Measurements from ENCODE around the gene HEXD.
A peak's percentile ranks its signal among the peaks of the same experiment; 100 is the strongest.

The HEXD gene

DNA sequence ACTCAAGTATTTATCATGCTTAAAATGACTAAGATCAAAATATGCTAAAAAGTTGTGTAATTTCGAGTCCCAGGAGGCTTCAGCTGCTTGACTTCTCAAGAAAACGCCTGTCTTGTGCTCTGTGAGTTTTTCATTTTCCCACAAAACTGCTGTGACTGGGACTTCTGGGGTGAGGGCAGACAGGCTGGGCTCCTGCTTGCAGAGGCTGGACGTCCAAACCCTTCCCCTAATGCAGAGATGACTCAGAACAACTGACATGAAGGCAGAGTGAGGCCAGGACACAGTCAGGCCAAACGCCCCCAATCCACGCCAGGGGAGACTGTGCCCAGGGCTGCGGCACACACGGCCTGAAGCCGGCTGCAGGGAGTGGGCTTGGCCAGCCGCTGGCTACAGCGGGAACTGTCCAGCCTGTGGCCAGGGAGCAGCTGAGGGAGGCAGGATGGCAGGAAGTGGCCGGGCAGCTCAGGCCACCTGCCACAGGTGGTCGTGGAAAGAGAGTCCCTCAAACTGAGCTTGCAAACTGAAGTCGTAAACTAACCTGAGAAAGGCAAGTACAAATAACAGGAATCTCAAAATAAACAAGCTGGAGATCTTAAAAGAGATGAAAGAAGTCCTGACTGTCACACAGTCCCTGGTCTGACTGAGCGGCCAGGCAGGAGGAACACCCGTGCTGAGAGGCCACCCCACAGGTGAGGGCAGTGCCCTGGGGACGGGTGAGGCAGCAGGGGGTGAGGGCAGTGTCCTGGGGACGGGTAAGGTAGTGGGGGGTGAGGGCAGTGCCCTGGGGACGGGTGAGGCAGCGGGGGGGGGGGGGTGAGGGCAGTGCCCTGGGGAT is 21.3 kb upstream of the HEXD start:
- Histone ChIP-seq H3K4me1 (ENCODE audit: control insufficient read depth, insufficient read depth, low read depth, low read length) (peaks cover 42% of the 10 kb centered on the region), H3K9ac (ENCODE audit: low read length) (peak overlapping the region; percentile 74), H3K36me3 (ENCODE audit: control insufficient read depth in 1 of 2, insufficient read depth in 2 of 2, low read depth in 1 of 2, low read length in 2 of 2) (peaks cover 19 to 33% of the 10 kb centered on the region in 2 experiments), H2AFZ (ENCODE audit: low read depth, low read length) (no peak overlapping the region), H3K4me2 (ENCODE audit: low read length, poor library complexity, severe bottlenecking) (no peak overlapping the region), H3K27me3 (ENCODE audit: control insufficient read depth in 1 of 2, insufficient read depth in 1 of 2, low read length in 2 of 2) (no peaks in the 10 kb centered on the region), H3K14ac (ENCODE audit: low read length in 2 of 2) (no peak overlapping the region), H3K4me3 (ENCODE audit: insufficient read depth in 1 of 2, low read depth in 1 of 2, low read length in 2 of 2) (peak overlapping the region in 1 of 2 experiments; percentile 74), H3K9me3 (ENCODE audit: control insufficient read depth, low read length) (no peaks in the 10 kb centered on the region), H3K27ac (ENCODE audit: low read length, poor library complexity, severe bottlenecking) (no peak overlapping the region), H2AK5ac (ENCODE audit: low read length, severe bottlenecking) (no peak overlapping the region), H2BK120ac (ENCODE audit: low read depth, low read length) (no peak overlapping the region), H3K18ac (ENCODE audit: low read depth in 1 of 2, low read length in 2 of 2) (no peak overlapping the region), H4K91ac (ENCODE audit: low read length) (no peak overlapping the region), H4K8ac (ENCODE audit: low read length) (no peak overlapping the region), H2BK12ac (ENCODE audit: low read length in 2 of 2) (no peak overlapping the region), H2BK15ac (ENCODE audit: low read depth, poor library complexity, severe bottlenecking) (no peak overlapping the region), H3K4ac (ENCODE audit: low read depth in 1 of 2, low read length in 2 of 2) (no peak overlapping the region), H3K79me1 (replicated peaks; ENCODE audit: low read length, poor library complexity, severe bottlenecking) (no peaks in the 10 kb centered on the region), H3K23ac (ENCODE audit: low read length in 2 of 2) (no peak overlapping the region), H2BK5ac (ENCODE audit: low read depth, low read length, poor library complexity, severe bottlenecking) (no peak overlapping the region)
- WGBS = 65% methylated on average over 14 of the region's 19 CpGs
- DNase-seq = peak; percentile 26

DNA sequence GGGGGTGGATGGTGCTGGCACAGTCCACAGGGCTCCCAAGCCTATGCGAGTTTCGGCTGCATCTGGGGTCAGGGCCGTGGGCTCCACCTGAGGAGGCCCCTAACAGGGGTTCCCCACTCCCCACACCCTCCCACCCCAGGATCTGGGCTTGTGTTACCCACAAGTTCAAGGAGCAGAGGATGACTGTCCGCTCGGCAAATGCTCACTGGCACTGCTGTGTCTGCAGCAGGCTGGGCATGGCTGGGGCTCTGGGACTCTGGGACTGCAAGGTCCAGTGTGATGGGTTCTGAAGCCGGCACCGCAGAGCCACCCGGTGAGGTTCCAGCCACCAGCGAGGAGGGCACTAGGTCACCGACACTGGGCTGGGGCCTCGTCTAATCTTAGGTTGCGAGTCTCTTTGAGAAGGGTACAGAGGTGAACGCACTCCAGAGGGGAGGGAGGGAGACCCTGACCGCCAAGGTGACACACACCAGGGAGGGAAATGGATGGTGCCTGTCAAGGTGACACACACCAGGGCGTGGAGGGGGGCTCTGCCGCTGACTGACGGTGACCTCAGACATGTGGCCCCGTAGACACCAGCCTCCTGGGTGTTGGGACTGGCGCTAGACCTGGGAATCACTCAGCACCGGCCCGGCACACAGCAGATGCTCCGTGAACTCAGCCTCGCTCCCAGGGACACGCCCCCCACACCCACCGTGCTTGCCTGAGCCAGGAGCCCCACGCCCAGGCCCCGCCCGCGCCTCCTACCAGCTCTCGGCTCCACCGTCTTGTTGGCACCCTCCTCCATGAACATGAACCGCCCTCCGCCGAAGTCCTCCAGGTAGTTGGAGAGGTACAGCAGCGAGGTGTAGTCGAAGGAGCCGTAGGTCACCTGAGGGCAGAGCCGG is 20.5 kb upstream of the HEXD start:
- Histone ChIP-seq H4K91ac (ENCODE audit: low read length) (no peak overlapping the region), H3K14ac (ENCODE audit: low read length in 2 of 2) (no peak overlapping the region), H3K4me1 (ENCODE audit: control insufficient read depth, insufficient read depth, low read depth, low read length) (peaks cover 43% of the 10 kb centered on the region), H3K27ac (ENCODE audit: low read length, poor library complexity, severe bottlenecking) (no peak overlapping the region), H2BK12ac (ENCODE audit: low read length in 2 of 2) (no peak overlapping the region), H3K27me3 (ENCODE audit: control insufficient read depth in 1 of 2, insufficient read depth in 1 of 2, low read length in 2 of 2) (no peaks in the 10 kb centered on the region), H3K4me3 (ENCODE audit: insufficient read depth in 1 of 2, low read depth in 1 of 2, low read length in 2 of 2) (peak overlapping the region in 1 of 2 experiments; percentile 76), H2AFZ (ENCODE audit: low read depth, low read length) (no peak overlapping the region), H3K36me3 (ENCODE audit: control insufficient read depth in 1 of 2, insufficient read depth in 2 of 2, low read depth in 1 of 2, low read length in 2 of 2) (peaks cover 14 to 28% of the 10 kb centered on the region in 2 experiments), H2BK5ac (ENCODE audit: low read depth, low read length, poor library complexity, severe bottlenecking) (no peak overlapping the region), H2BK120ac (ENCODE audit: low read depth, low read length) (no peak overlapping the region), H3K79me1 (replicated peaks; ENCODE audit: low read length, poor library complexity, severe bottlenecking) (no peaks in the 10 kb centered on the region), H3K23ac (ENCODE audit: low read length in 2 of 2) (no peak overlapping the region), H3K9ac (ENCODE audit: low read length) (peak overlapping the region; percentile 55), H2AK5ac (ENCODE audit: low read length, severe bottlenecking) (no peak overlapping the region), H3K4ac (ENCODE audit: low read depth in 1 of 2, low read length in 2 of 2) (no peak overlapping the region), H3K18ac (ENCODE audit: low read depth in 1 of 2, low read length in 2 of 2) (no peak overlapping the region), H2BK15ac (ENCODE audit: low read depth, poor library complexity, severe bottlenecking) (no peak overlapping the region), H4K8ac (ENCODE audit: low read length) (no peak overlapping the region), H3K4me2 (ENCODE audit: low read length, poor library complexity, severe bottlenecking) (no peak overlapping the region), H3K9me3 (ENCODE audit: control insufficient read depth, low read length) (no peaks in the 10 kb centered on the region)
- WGBS = 87% methylated on average over 38 of the region's 38 CpGs
- DNase-seq = no peak

DNA sequence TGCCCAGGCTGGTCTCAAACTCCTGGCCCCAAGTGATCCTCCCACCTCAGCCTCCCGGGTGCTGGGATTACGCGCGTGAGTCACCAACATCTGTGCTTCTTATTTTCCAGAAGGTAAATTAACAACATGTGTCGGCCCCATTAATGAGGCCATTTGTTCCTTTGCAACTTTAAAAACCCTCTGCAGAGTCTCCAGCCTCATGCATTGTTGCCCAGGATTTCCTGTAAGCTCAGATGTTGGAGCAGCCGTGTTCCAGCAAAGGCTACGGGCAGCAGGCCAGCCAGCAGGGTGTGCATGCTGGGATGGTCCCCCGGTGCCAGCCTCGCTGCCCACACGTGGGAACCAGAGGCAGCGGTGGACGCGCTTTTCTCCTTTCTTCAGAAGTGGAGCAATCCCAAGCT is 19.1 kb upstream of the HEXD start:
- no peaks in the 10 kb centered on the region for H3K9me3 ChIP-seq (ENCODE audit: control insufficient read depth, low read length)
- H2AFZ ChIP-seq (ENCODE audit: low read depth, low read length) = no peak overlapping the region
- H2BK120ac ChIP-seq (ENCODE audit: low read depth, low read length) = no peak overlapping the region
- peaks cover 52% of the 10 kb centered on the region for H3K4me1 ChIP-seq (ENCODE audit: control insufficient read depth, insufficient read depth, low read depth, low read length)
- no peaks in the 10 kb centered on the region for H3K27me3 ChIP-seq (ENCODE audit: control insufficient read depth in 1 of 2, insufficient read depth in 1 of 2, low read length in 2 of 2)
- no peak overlapping the region for H2BK15ac ChIP-seq (ENCODE audit: low read depth, poor library complexity, severe bottlenecking)
- peak overlapping the region; percentile 78 for H3K27ac ChIP-seq (ENCODE audit: low read length, poor library complexity, severe bottlenecking)
- 89% methylated on average over 13 of the region's 13 CpGs for WGBS
- H3K4me3 ChIP-seq (ENCODE audit: insufficient read depth in 1 of 2, low read depth in 1 of 2, low read length in 2 of 2) = no peak overlapping the region
- H3K79me1 ChIP-seq (replicated peaks; ENCODE audit: low read length, poor library complexity, severe bottlenecking) = no peaks in the 10 kb centered on the region
- no peak overlapping the region for H3K4ac ChIP-seq (ENCODE audit: low read depth in 1 of 2, low read length in 2 of 2)
- no peak overlapping the region for H4K91ac ChIP-seq (ENCODE audit: low read length)
- H2BK12ac ChIP-seq (ENCODE audit: low read length in 2 of 2) = no peak overlapping the region
- H3K18ac ChIP-seq (ENCODE audit: low read depth in 1 of 2, low read length in 2 of 2) = no peak overlapping the region
- DNase-seq = no peak
- no peak overlapping the region for H3K23ac ChIP-seq (ENCODE audit: low read length in 2 of 2)
- no peak overlapping the region for H2AK5ac ChIP-seq (ENCODE audit: low read length, severe bottlenecking)
- peaks cover 17 to 25% of the 10 kb centered on the region in 2 experiments for H3K36me3 ChIP-seq (ENCODE audit: control insufficient read depth in 1 of 2, insufficient read depth in 2 of 2, low read depth in 1 of 2, low read length in 2 of 2)
- no peak overlapping the region for H2BK5ac ChIP-seq (ENCODE audit: low read depth, low read length, poor library complexity, severe bottlenecking)
- H3K4me2 ChIP-seq (ENCODE audit: low read length, poor library complexity, severe bottlenecking) = no peak overlapping the region
- H3K14ac ChIP-seq (ENCODE audit: low read length in 2 of 2) = no peak overlapping the region
- H4K8ac ChIP-seq (ENCODE audit: low read length) = no peak overlapping the region
- peak overlapping the region; percentile 65 for H3K9ac ChIP-seq (ENCODE audit: low read length)

DNA sequence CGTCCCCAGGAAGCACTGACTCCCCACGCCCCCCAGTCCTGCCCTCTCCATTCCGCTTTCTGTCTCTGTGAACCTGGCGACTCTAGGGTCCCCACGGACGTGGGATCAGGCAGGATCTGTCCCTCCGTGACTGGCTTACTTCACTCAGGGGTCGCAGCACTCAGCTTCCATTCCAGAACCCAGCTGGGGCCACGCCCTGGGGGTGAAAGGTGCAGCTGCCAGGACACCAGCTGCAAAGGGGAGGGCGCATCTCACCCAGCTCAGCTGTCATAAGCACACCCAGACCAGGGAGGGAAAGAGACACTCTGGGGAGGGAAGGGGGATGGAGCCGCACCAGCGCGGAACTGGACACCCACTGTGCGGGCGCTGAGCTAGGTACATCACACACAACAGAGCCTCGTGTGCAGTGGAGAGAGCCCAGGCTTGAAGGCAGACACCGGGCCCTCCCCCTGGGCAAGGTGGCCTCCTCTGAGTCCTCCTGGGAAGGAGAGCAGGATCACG is 18.5 kb upstream of the HEXD start:
- Histone ChIP-seq H3K18ac (ENCODE audit: low read depth in 1 of 2, low read length in 2 of 2) (no peak overlapping the region), H3K23ac (ENCODE audit: low read length in 2 of 2) (no peak overlapping the region), H3K4me1 (ENCODE audit: control insufficient read depth, insufficient read depth, low read depth, low read length) (peaks cover 51% of the 10 kb centered on the region), H3K4ac (ENCODE audit: low read depth in 1 of 2, low read length in 2 of 2) (no peak overlapping the region), H2AK5ac (ENCODE audit: low read length, severe bottlenecking) (peak overlapping the region; percentile 84), H4K8ac (ENCODE audit: low read length) (no peak overlapping the region), H3K4me3 (ENCODE audit: insufficient read depth in 1 of 2, low read depth in 1 of 2, low read length in 2 of 2) (peak overlapping the region in 1 of 2 experiments; percentile 56), H3K9me3 (ENCODE audit: control insufficient read depth, low read length) (no peaks in the 10 kb centered on the region), H3K27me3 (ENCODE audit: control insufficient read depth in 1 of 2, insufficient read depth in 1 of 2, low read length in 2 of 2) (no peaks in the 10 kb centered on the region), H2BK15ac (ENCODE audit: low read depth, poor library complexity, severe bottlenecking) (no peak overlapping the region), H3K27ac (ENCODE audit: low read length, poor library complexity, severe bottlenecking) (peak overlapping the region; percentile 78), H2BK12ac (ENCODE audit: low read length in 2 of 2) (no peak overlapping the region), H2AFZ (ENCODE audit: low read depth, low read length) (no peak overlapping the region), H3K36me3 (ENCODE audit: control insufficient read depth in 1 of 2, insufficient read depth in 2 of 2, low read depth in 1 of 2, low read length in 2 of 2) (peaks cover 22 to 28% of the 10 kb centered on the region in 2 experiments), H3K14ac (ENCODE audit: low read length in 2 of 2) (no peak overlapping the region), H2BK5ac (ENCODE audit: low read depth, low read length, poor library complexity, severe bottlenecking) (no peak overlapping the region), H3K79me1 (replicated peaks; ENCODE audit: low read length, poor library complexity, severe bottlenecking) (no peaks in the 10 kb centered on the region), H3K9ac (ENCODE audit: low read length) (peak overlapping the region; percentile 65), H3K4me2 (ENCODE audit: low read length, poor library complexity, severe bottlenecking) (no peak overlapping the region), H2BK120ac (ENCODE audit: low read depth, low read length) (no peak overlapping the region), H4K91ac (ENCODE audit: low read length) (no peak overlapping the region)
- 79% methylated on average over 18 of the region's 18 CpGs for whole genome bisulfite sequencing
- no peak for DNase-seq
